GM23338 (cell line): ENCODE data around the gene IFRD1.
A peak's percentile ranks its signal among the peaks of the same experiment; 100 is the strongest.

Experiments
- CREB1 ChIP-seq: fragments of 250-450 bp; sonication (Bioruptor Pico); IDR thresholded peaks from 2 replicates; pipeline ENCODE4 v1.5.0; 2020; ENCODE audit warnings: low read depth, mild to moderate bottlenecking, moderate library complexity
- CTCF ChIP-seq, 2 experiments: fragments of 200-600 bp in 1 of 2; sonication (generic) in 1 of 2; conservative IDR thresholded peaks; 2 replicates each; pipeline versions ENCODE4 v1.5.1 to v1.6.1; 2016 to 2017; ENCODE audit warnings: antibody characterized with exemption in 2 of 2, low read depth in 2 of 2, mild to moderate bottlenecking in 2 of 2, moderate library complexity in 1 of 2
- ETS1 ChIP-seq: IDR thresholded peaks from 2 replicates; pipeline ENCODE4 v1.6.1; 2016; ENCODE audit warnings: antibody characterized with exemption
- EZH2 ChIP-seq: fragments of 200-600 bp; sonication (generic); IDR thresholded peaks from one replicate; pipeline ENCODE4 v1.8.0; 2017; ENCODE audit warnings: antibody characterized with exemption, mild to moderate bottlenecking, low read depth; ENCODE audit not compliant: unreplicated experiment
- EZH2phosphoT487 ChIP-seq: fragments of 200-600 bp; sonication (generic); IDR thresholded peaks from one replicate; pipeline ENCODE4 v1.8.1; 2018; ENCODE audit warnings: antibody characterized with exemption; ENCODE audit not compliant: unreplicated experiment
- JUNB ChIP-seq: IDR thresholded peaks from one replicate; pipeline ENCODE4 v1.6.1; 2016; ENCODE audit warnings: antibody characterized with exemption; ENCODE audit not compliant: unreplicated experiment
- NANOG ChIP-seq: IDR thresholded peaks from 2 replicates; pipeline ENCODE4 v1.6.1; 2016; ENCODE audit warnings: antibody characterized with exemption, borderline replicate concordance
- POLR2AphosphoS5 ChIP-seq: IDR thresholded peaks from 2 replicates; pipeline ENCODE4 v1.6.1; 2016; ENCODE audit warnings: antibody characterized with exemption, low read depth
- REST ChIP-seq: IDR thresholded peaks from one replicate; pipeline ENCODE4 v1.6.1; 2018; ENCODE audit warnings: antibody characterized with exemption; ENCODE audit not compliant: unreplicated experiment

GRCh38 chr7:112414855-112415490 lies 35.3 kb upstream of the IFRD1 start:
- TF ChIP-seq CTCF (conservative IDR thresholded peaks at IDR 0.05; ENCODE audit: low read depth in 2 of 2) (peak; percentile 71 to 72), POLR2AphosphoS5 (no peak), EZH2phosphoT487 (no peak), REST (no peak), JUNB (no peak), EZH2 (no peak), CREB1 (no peak), NANOG (no peak), ETS1 (no peak)
